ENCODE data around the gene GATD1.
A peak's percentile ranks its signal among the peaks of the same experiment; 100 is the strongest.

The GATD1 gene

GRCh38 chr11:721741-722345, 55.4 kb downstream of the GATD1 start:
- Histone ChIP-seq H3K4me3 (IDR thresholded peaks at IDR 0.05; ENCODE audit: insufficient read depth, low read depth, low read length) (no peak overlapping the region), H3K79me2 (ENCODE audit: insufficient read depth, low read depth) (no peaks in the 10 kb centered on the region), H4K20me1 (ENCODE audit: insufficient read depth) (no peaks in the 10 kb centered on the region), H2AFZ (ENCODE audit: low read depth) (peak overlapping the region; percentile 76), H3K9ac (no peak overlapping the region; the same call in 1 of the 2 replicates), H3K27ac (no peak overlapping the region), H3K4me2 (peak overlapping the region; percentile 97), H3K4me1 (ENCODE audit: low read depth, poor library complexity, severe bottlenecking) (peaks cover 52% of the 10 kb centered on the region), H3K36me3 (ENCODE audit: insufficient read depth) (no peaks in the 10 kb centered on the region), H3K27me3 (ENCODE audit: insufficient read depth, low read depth) (peaks cover 17% of the 10 kb centered on the region)
- TF ChIP-seq, protein P1, sequence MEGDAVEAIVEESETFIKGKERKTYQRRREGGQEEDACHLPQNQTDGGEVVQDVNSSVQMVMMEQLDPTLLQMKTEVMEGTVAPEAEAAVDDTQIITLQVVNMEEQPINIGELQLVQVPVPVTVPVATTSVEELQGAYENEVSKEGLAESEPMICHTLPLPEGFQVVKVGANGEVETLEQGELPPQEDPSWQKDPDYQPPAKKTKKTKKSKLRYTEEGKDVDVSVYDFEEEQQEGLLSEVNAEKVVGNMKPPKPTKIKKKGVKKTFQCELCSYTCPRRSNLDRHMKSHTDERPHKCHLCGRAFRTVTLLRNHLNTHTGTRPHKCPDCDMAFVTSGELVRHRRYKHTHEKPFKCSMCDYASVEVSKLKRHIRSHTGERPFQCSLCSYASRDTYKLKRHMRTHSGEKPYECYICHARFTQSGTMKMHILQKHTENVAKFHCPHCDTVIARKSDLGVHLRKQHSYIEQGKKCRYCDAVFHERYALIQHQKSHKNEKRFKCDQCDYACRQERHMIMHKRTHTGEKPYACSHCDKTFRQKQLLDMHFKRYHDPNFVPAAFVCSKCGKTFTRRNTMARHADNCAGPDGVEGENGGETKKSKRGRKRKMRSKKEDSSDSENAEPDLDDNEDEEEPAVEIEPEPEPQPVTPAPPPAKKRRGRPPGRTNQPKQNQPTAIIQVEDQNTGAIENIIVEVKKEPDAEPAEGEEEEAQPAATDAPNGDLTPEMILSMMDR (conservative IDR thresholded peaks at IDR 0.05; ENCODE audit: low read depth, low read length), result no peak

DNA sequence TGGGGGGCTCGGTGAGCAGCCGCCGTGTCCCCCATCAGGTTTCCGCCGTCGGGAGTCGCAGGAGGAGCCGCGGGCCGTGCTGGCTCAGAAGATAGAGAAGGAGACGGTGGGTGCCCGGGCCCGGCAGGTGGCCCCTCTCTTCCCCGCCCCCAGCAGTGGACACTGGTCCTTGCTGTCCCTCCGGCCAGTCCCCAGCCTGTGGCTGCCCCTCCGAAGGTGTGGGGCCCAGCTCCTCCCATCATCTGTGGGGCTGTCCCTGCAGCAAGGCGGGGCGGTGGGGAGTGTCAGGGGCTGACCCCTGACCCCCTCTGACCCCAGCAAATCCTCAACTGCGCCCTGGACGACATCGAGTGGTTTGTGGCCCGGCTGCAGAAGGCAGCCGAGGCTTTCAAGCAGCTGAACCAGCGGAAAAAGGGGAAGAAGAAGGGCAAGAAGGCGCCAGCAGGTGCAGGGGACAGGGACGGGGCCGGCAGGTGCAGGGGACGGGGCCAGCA, 56.0 kb downstream of the GATD1 start:
- H3K4me2 ChIP-seq, result peak overlapping the region; percentile 97
- H3K9ac ChIP-seq, result no peak overlapping the region
- no peaks in the 10 kb centered on the region for H4K20me1 ChIP-seq (ENCODE audit: insufficient read depth)
- no peaks in the 10 kb centered on the region for H3K79me2 ChIP-seq (ENCODE audit: insufficient read depth, low read depth)
- peaks cover 17% of the 10 kb centered on the region for H3K27me3 ChIP-seq (ENCODE audit: insufficient read depth, low read depth)
- no peak overlapping the region for H3K27ac ChIP-seq
- peaks cover 48% of the 10 kb centered on the region for H3K4me1 ChIP-seq (ENCODE audit: low read depth, poor library complexity, severe bottlenecking)
- H3K36me3 ChIP-seq (ENCODE audit: insufficient read depth), result no peaks in the 10 kb centered on the region
- peak overlapping the region; percentile 76; the same call in 1 of the 2 replicates for H2AFZ ChIP-seq (ENCODE audit: low read depth)
- H3K4me3 ChIP-seq (IDR thresholded peaks at IDR 0.05; ENCODE audit: insufficient read depth, low read depth, low read length), result no peak overlapping the region
- TF ChIP-seq, protein P1 (conservative IDR thresholded peaks at IDR 0.05; ENCODE audit: low read depth, low read length), result no peak

- peak overlapping the region; percentile 97 for H3K4me2 ChIP-seq
- H3K36me3 ChIP-seq (ENCODE audit: insufficient read depth), result no peaks in the 10 kb centered on the region
- H3K79me2 ChIP-seq (ENCODE audit: insufficient read depth, low read depth), result no peaks in the 10 kb centered on the region
- H3K4me3 ChIP-seq (IDR thresholded peaks at IDR 0.05; ENCODE audit: insufficient read depth, low read depth, low read length), result no peak overlapping the region
- no peak overlapping the region for H3K27ac ChIP-seq
- peaks cover 17% of the 10 kb centered on the region for H3K27me3 ChIP-seq (ENCODE audit: insufficient read depth, low read depth)
- H2AFZ ChIP-seq (ENCODE audit: low read depth), result no peak overlapping the region; the same call in 1 of the 2 replicates
- TF ChIP-seq, protein P1 (conservative IDR thresholded peaks at IDR 0.05; ENCODE audit: low read depth, low read length), result no peak
- H3K4me1 ChIP-seq (ENCODE audit: low read depth, poor library complexity, severe bottlenecking), result peaks cover 46% of the 10 kb centered on the region
- no peak overlapping the region for H3K9ac ChIP-seq
- no peaks in the 10 kb centered on the region for H4K20me1 ChIP-seq (ENCODE audit: insufficient read depth)
Observed at GRCh38 chr11:720642-721246, 56.5 kb downstream of the GATD1 start.

DNA sequence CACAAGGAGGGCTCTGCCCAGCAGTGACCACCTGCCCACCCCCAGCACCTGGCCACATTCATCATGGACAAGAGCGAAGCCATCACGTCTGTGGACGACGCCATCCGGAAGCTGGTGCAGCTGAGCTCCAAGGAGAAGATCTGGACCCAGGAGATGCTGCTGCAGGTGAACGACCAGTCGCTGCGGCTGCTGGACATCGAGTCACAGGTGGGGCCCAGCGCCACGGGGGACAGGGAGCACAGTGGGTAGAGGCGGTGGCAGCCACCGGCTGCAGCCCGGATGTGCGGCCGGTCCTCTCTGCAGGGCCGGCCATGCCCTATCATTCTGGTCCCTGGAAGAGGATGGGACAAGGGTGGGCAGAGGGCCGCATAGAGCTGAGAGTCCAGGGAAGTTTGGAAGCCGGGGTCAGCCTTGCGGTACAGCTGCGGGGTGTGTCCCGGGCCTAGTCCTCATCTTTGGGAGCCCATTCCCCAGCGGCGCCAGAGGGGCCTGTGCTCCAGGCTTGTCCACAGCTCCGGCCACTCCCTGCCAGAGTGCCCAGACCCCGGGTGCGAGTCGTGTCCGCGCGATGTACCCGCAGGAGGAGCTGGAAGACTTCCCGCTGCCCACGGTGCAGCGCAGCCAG, 57.2 kb downstream of the GATD1 start:
- H2AFZ ChIP-seq (ENCODE audit: low read depth), result no peak overlapping the region
- peaks cover 17% of the 10 kb centered on the region for H3K27me3 ChIP-seq (ENCODE audit: insufficient read depth, low read depth)
- no peaks in the 10 kb centered on the region for H3K79me2 ChIP-seq (ENCODE audit: insufficient read depth, low read depth)
- H3K36me3 ChIP-seq (ENCODE audit: insufficient read depth), result no peaks in the 10 kb centered on the region
- H3K27ac ChIP-seq, result no peak overlapping the region
- H4K20me1 ChIP-seq (ENCODE audit: insufficient read depth), result no peaks in the 10 kb centered on the region
- TF ChIP-seq, protein P1 (conservative IDR thresholded peaks at IDR 0.05; ENCODE audit: low read depth, low read length), result no peak
- no peak overlapping the region for H3K4me3 ChIP-seq (IDR thresholded peaks at IDR 0.05; ENCODE audit: insufficient read depth, low read depth, low read length)
- no peak overlapping the region for H3K4me2 ChIP-seq
- no peak overlapping the region for H3K9ac ChIP-seq
- H3K4me1 ChIP-seq (ENCODE audit: low read depth, poor library complexity, severe bottlenecking), result peaks cover 40% of the 10 kb centered on the region
